Neuronal stem cell (in vitro differentiated cells): ENCODE results near the gene CDH23.

ENCODE experiments used
- DNase-seq: peaks from one replicate; pipeline ENCODE4 v3.0.0-alpha.2; 2013; ENCODE audit warnings: low spot score
- H2AFZ ChIP-seq: one replicate; pipeline ENCODE4 v1.6.1; 2013; ENCODE audit warnings: mild to moderate bottlenecking, low read length, inconsistent platforms
- H2AK5ac ChIP-seq: 2 replicates; pipeline ENCODE4 v1.6.1; 2013; ENCODE audit warnings: low read depth, mild to moderate bottlenecking, inconsistent platforms, low read length, moderate library complexity, mixed read lengths
- H2BK120ac ChIP-seq: 2 replicates; pipeline ENCODE4 v1.6.1; 2013; ENCODE audit warnings: low read depth, mild to moderate bottlenecking, inconsistent platforms, low read length, moderate library complexity, mixed read lengths
- H2BK12ac ChIP-seq: one replicate; pipeline ENCODE4 v1.6.1; 2013; ENCODE audit warnings: low read length, inconsistent platforms
- H2BK15ac ChIP-seq: 2 replicates; pipeline ENCODE4 v1.6.1; 2013; ENCODE audit warnings: mild to moderate bottlenecking, low read length, inconsistent platforms, mixed read lengths
- H2BK5ac ChIP-seq: one replicate; pipeline ENCODE4 v1.6.1; 2013; ENCODE audit warnings: inconsistent platforms, mild to moderate bottlenecking, low read length, moderate library complexity
- H3K14ac ChIP-seq: one replicate; pipeline ENCODE4 v1.6.1; 2013; ENCODE audit warnings: low read length, inconsistent platforms
- H3K18ac ChIP-seq: 2 replicates; pipeline ENCODE4 v1.6.1; 2013; ENCODE audit warnings: low read length, inconsistent platforms
- H3K23ac ChIP-seq: 2 replicates; pipeline ENCODE4 v1.6.1; 2013; ENCODE audit warnings: low read depth, mild to moderate bottlenecking, mixed read lengths, low read length, inconsistent platforms; ENCODE audit not compliant: poor library complexity
- H3K27ac ChIP-seq: replicated peaks from 3 replicates; pipeline ENCODE4 v1.5.1; 2013; ENCODE audit warnings: low read length, inconsistent platforms
- H3K27me3 ChIP-seq, 3 experiments: 2 replicates each; pipeline ENCODE4 v1.6.1; 2013; ENCODE audit warnings: low read length in 3 of 3, mild to moderate bottlenecking in 2 of 3, inconsistent platforms in 1 of 3, low read depth in 1 of 3, mixed read lengths in 1 of 3, moderate library complexity in 1 of 3; ENCODE audit not compliant: control insufficient read depth in 3 of 3, insufficient read depth in 3 of 3
- H3K36me3 ChIP-seq, 2 donors: replicated peaks in 1 of 2; 2 replicates each; pipeline ENCODE4 v1.6.1; 2013; ENCODE audit warnings: low read length in 2 of 2; ENCODE audit not compliant: control insufficient read depth in 2 of 2, insufficient read depth in 2 of 2
- H3K4ac ChIP-seq: 2 replicates; pipeline ENCODE4 v1.6.1; 2013; ENCODE audit warnings: inconsistent platforms, mild to moderate bottlenecking, low read length, moderate library complexity
- H3K4me1 ChIP-seq, 2 donors: 1 replicate in 1 of 2; 2 replicates in 1 of 2; pipeline ENCODE4 v1.6.1; 2013; ENCODE audit warnings: low read length in 2 of 2, low read depth in 1 of 2; ENCODE audit not compliant: control insufficient read depth in 2 of 2, insufficient read depth in 1 of 2
- H3K4me2 ChIP-seq: one replicate; pipeline ENCODE4 v1.6.1; 2013; ENCODE audit warnings: mild to moderate bottlenecking, low read length, inconsistent platforms; ENCODE audit not compliant: insufficient read depth, poor library complexity, severe bottlenecking
- H3K4me3 ChIP-seq, 2 donors: 2 replicates each; pipeline ENCODE4 v1.5.1; 2013; ENCODE audit warnings: low read length in 2 of 2, mild to moderate bottlenecking in 2 of 2, inconsistent platforms in 1 of 2, moderate library complexity in 1 of 2
- H3K79me1 ChIP-seq: one replicate; pipeline ENCODE4 v1.6.1; 2013; ENCODE audit warnings: low read depth, mild to moderate bottlenecking, inconsistent platforms, low read length, moderate library complexity
- H3K9ac ChIP-seq: one replicate; pipeline ENCODE4 v1.6.1; 2013; ENCODE audit warnings: mild to moderate bottlenecking, low read depth, low read length, inconsistent platforms; ENCODE audit not compliant: poor library complexity
- H3K9me3 ChIP-seq, 2 donors: replicated peaks in 1 of 2; 2 replicates each; pipeline versions ENCODE3 to v1.6.1; 2013; ENCODE audit warnings: low read length in 2 of 2, mild to moderate bottlenecking in 2 of 2, inconsistent platforms in 1 of 2, low read depth in 1 of 2, mixed read lengths in 1 of 2, moderate library complexity in 1 of 2; ENCODE audit not compliant: control insufficient read depth in 2 of 2, insufficient read depth in 1 of 2
- H4K8ac ChIP-seq: one replicate; pipeline ENCODE4 v1.6.1; 2013; ENCODE audit warnings: low read depth, mild to moderate bottlenecking, inconsistent platforms, low read length, moderate library complexity
- H4K91ac ChIP-seq: one replicate; pipeline ENCODE4 v1.6.1; 2013; ENCODE audit warnings: low read length, low read depth, mild to moderate bottlenecking, inconsistent platforms; ENCODE audit not compliant: poor library complexity
- WGBS, 2 donors: extraction: QIAGEN DNeasy Blood & Tissue Kit; methylation state at CpG; one replicate each; pipeline ENCODE4 v1.1.7; 2013; ENCODE audit warnings: missing lambda C conversion rate in 2 of 2, mixed read lengths in 1 of 2; ENCODE audit not compliant: insufficient read length in 2 of 2, insufficient replicate concordance in 1 of 2; ENCODE audit errors: extremely low coverage in 2 of 2; 5-methylcytosine and 5-hydroxymethylcytosine counted together

The CDH23 gene

GRCh38 chr10:71516890-71517289 lies 120.2 kb downstream of the CDH23 start:
- Histone ChIP-seq H2BK120ac (peak overlapping the region; percentile 73), H3K14ac (no peak overlapping the region), H3K36me3 (no peaks in the 10 kb centered on the region), H3K9me3 (no peaks in the 10 kb centered on the region), H3K4ac (no peak overlapping the region), H2BK15ac (peak overlapping the region; percentile 59), H3K4me1 (peaks cover 0 to 35% of the 10 kb centered on the region in 2 donors), H3K4me2 (no peak overlapping the region), H3K9ac (no peak overlapping the region), H3K4me3 (no peak overlapping the region), H2AFZ (no peak overlapping the region), H3K27me3 (peaks cover 0 to 18% (median 0%) of the 10 kb centered on the region in 3 experiments), H2AK5ac (peak overlapping the region; percentile 24), H3K27ac (no peak overlapping the region), H4K91ac (peak overlapping the region; percentile 11), H2BK5ac (no peak overlapping the region), H2BK12ac (peak overlapping the region; percentile 92), H3K18ac (peak overlapping the region; percentile 91), H3K79me1 (no peaks in the 10 kb centered on the region), H4K8ac (peak overlapping the region; percentile 94), H3K23ac (peak overlapping the region; percentile 20)
- WGBS, 2 donors: no CpG with 5 or more reads among the region's 8 CpGs
- DNase-seq: no peak

DNA sequence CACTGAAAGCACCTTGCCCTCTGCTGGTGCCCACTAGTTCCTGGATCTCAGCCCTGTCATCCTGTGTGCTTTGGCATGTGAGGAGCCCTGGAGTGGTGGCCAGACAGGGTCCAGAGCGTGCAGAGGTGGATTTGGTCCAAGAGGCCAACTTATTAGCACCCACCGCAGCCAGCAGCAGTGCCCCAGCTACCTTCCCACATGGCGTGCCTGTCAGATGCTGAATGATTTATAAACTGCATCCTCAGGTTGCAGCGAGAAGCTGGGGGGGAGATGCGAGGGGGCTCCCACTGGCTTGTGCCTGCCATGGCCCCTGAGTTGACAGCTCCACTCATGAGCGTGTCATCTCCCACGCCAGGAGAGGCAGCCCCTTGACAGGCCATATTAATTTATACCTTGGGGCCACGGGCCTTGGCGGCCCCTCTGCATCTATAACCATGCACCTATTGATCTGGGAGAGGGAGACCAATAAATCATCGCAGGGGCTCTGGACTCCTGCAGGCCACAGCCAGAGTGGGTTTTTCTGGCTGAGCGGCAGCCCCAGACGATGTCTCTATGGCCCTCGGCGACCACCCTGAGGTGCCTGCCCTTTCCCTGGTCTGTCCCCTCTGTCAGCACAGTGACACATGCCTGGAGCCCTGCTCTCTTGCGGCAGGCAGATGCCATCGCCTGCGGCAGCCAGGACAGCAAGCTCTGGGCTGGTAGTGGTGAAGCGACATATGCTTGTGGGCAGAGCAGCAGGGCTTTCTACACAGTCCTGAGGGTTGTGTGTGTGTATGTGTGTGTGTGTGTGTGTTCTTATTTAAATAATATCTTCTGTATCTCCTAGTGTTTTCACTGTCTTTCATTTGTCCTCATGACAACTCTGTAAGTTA lies 120.8 kb downstream of the CDH23 start:
- WGBS, 2 donors: no CpG with 5 or more reads among the region's 18 CpGs

GRCh38 chr10:71520042-71520441 lies 123.3 kb downstream of the CDH23 start:
- no peaks in the 10 kb centered on the region for H3K36me3 ChIP-seq
- H2AK5ac ChIP-seq: peak overlapping the region; percentile 48
- H3K18ac ChIP-seq: no peak overlapping the region
- H4K91ac ChIP-seq: no peak overlapping the region
- no peak overlapping the region for H3K4me2 ChIP-seq
- no peak overlapping the region for H2AFZ ChIP-seq
- no CpG with 5 or more reads among the region's 8 CpGs for WGBS, 2 donors
- no peaks in the 10 kb centered on the region for H3K79me1 ChIP-seq
- no peak overlapping the region for H3K4ac ChIP-seq
- H3K9me3 ChIP-seq: no peaks in the 10 kb centered on the region
- no peak overlapping the region for H3K27ac ChIP-seq
- no peak overlapping the region for H3K14ac ChIP-seq
- H3K27me3 ChIP-seq: peaks cover 0 to 13% (median 0%) of the 10 kb centered on the region in 3 experiments
- H2BK12ac ChIP-seq: no peak overlapping the region
- no peak overlapping the region for H3K9ac ChIP-seq
- H3K4me1 ChIP-seq: peaks cover 0 to 27% of the 10 kb centered on the region in 2 donors
- no peak for DNase-seq
- no peak overlapping the region for H4K8ac ChIP-seq
- peak overlapping the region; percentile 34 for H2BK15ac ChIP-seq
- H2BK5ac ChIP-seq: no peak overlapping the region
- no peak overlapping the region for H3K23ac ChIP-seq
- no peak overlapping the region for H2BK120ac ChIP-seq
- no peak overlapping the region for H3K4me3 ChIP-seq

More for the DNA sequence above, 120.8 kb downstream of the CDH23 start:
- H4K91ac ChIP-seq: peak overlapping the region; percentile 11
- DNase-seq: no peak
- no peaks in the 10 kb centered on the region for H3K36me3 ChIP-seq
- no peak overlapping the region for H3K4me2 ChIP-seq
- peak overlapping the region; percentile 73 for H2BK120ac ChIP-seq
- peak overlapping the region; percentile 28 for H3K14ac ChIP-seq
- peaks cover 0 to 18% (median 0%) of the 10 kb centered on the region in 3 experiments for H3K27me3 ChIP-seq
- H2AK5ac ChIP-seq: peak overlapping the region; percentile 24
- H3K4me1 ChIP-seq: peaks cover 0 to 40% of the 10 kb centered on the region in 2 donors
- peak overlapping the region; percentile 30 for H2BK5ac ChIP-seq
- peak overlapping the region; percentile 91 for H3K18ac ChIP-seq
- H2AFZ ChIP-seq: no peak overlapping the region
- no peak overlapping the region for H3K27ac ChIP-seq
- H3K79me1 ChIP-seq: no peaks in the 10 kb centered on the region
- no peak overlapping the region for H3K9ac ChIP-seq
- peak overlapping the region; percentile 59 for H2BK15ac ChIP-seq
- peak overlapping the region; percentile 92 for H2BK12ac ChIP-seq
- H3K4me3 ChIP-seq: no peak overlapping the region
- H4K8ac ChIP-seq: peak overlapping the region; percentile 94
- H3K4ac ChIP-seq: no peak overlapping the region
- no peak overlapping the region for H3K23ac ChIP-seq
- no peaks in the 10 kb centered on the region for H3K9me3 ChIP-seq
